Jurkat, Clone E6-1 (cell line): ENCODE measurements around the gene RGCC.

Experiments
- DNase-seq: peaks from one replicate; pipeline ENCODE4 v3.0.0-alpha.2; 2011; ENCODE audit warnings: low read depth, low spot score
- H3K4me3 ChIP-seq: 2 replicates; pipeline ENCODE4 v1.5.1; 2011; ENCODE audit warnings: mild to moderate bottlenecking, low read length, control low read depth, moderate library complexity

RGCC gene

DNA sequence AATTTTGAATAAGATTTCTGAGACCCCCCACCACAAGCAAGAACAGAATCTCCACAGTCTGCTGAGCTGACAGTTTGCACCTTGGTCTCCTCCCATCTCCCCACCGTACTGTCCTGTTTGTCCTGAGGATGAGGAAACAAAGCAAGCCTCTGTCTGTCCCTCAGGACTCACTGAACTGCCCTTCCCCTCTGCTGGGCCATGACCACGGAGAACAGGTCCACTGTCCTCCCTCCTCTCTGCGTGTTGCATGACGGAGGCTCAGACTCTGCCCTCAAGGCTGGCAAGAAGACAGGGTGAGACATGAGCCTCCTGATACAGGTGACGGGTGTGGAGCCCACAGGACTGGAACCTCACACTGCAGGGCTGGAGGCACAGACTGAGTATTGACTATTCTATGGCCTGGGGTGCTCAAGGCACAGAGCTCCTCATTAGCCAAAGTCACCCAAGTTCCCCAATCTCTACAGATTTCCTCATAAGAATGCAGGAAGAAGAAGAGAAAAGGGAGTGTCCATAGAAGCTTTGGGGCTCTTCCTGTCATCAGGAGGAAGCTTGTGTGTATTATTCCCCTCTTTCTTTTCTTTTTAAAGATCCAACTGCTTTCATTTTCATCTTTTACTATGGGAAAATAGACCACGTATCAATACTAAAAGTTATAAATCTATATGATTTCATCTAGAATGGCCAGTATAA lies 22.4 kb upstream of the RGCC start:
- H3K4me3 ChIP-seq = no peak overlapping the region
- DNase-seq = no peak

- no peak for DNase-seq
- no peak overlapping the region for H3K4me3 ChIP-seq
Measured at GRCh38 chr13:41443969-41444368, 13.4 kb upstream of the RGCC start.

- no peak overlapping the region for H3K4me3 ChIP-seq
- DNase-seq = no peak
Measured at GRCh38 chr13:41452462-41452861, 4.9 kb upstream of the RGCC start.

DNA sequence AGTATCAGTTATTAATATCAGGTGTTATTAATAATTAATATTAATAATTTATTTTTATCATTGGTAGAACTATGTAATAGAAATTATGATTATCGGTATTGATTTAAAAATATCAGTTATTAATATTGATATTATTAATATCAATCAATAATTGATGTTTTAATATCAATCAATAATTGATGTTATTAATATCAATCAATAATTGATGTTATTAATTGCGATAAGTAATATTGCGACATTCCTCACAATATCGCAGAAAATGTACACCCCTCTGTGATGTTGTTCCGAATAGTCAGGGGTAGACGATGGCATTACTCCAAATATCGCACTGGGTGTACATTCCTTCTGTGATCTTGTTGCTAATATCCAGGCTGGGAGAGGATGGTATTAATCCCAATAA lies 3.7 kb upstream of the RGCC start:
- DNase-seq = no peak
- no peak overlapping the region for H3K4me3 ChIP-seq

- DNase-seq = no peak
- no peak overlapping the region for H3K4me3 ChIP-seq
Measured at GRCh38 chr13:41454170-41454569, 3.2 kb upstream of the RGCC start.

DNA sequence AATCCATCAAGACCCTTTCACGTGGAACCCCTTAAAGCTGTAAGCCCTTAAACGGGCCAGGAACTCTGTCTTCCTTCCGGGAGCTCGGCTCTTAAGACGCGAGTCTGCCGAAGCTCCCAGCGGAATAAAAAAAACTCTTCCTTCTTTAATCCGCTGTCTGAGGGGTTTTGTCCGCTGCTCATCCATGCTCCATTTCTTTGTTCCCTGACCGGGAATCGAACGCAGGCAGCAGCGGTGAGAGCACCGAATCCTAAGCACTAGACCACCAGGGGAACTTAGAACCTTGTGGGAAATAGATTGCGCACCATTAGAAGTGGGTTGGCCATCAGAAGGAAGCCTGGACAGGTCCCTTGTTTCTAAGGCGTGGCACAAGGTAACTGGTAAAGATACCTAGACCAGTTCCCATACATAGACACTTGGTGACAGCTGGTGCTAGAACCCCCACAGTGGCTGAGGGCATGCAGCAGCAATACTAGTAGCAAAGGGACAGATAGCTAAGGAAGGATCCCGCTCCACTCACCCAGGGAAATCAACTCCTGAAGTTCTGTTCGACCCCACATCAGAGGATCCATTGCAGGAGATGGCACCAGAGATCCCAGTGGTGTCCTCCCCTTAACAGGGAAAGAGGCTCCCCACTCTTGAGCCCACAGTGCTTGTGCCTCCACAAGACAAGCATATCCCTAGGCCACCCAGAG lies 1.5 kb upstream of the RGCC start:
- no peak for DNase-seq
- H3K4me3 ChIP-seq = no peak overlapping the region

GRCh38 chr13:41457589-41458186 lies 338 bp downstream of the RGCC start:
- DNase-seq = no peak
- H3K4me3 ChIP-seq = peak overlapping the region; percentile 62

DNA sequence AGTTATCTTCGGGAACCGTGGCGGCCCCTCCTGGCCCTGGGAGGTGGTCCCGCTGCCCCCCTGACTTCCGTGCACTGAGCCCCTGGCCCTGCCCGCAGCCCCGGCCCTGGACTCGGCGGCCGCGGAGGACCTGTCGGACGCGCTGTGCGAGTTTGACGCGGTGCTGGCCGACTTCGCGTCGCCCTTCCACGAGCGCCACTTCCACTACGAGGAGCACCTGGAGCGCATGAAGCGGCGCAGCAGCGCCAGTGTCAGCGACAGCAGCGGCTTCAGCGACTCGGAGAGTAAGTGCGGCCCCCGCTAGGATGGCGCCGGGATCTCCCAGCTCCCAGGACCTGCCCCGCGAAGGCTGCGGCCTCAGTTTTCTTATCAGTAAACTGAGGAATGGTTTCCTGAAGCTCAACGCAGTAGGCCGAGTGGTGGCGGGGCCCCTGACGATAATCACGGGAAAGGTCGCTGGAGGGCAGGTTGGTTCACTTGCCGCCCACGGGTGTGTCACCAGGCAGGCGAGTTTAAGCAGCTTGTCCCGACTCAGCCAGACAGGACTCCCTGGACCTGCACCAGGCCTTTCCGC lies 924 bp downstream of the RGCC start:
- DNase-seq = no peak
- peak overlapping the region; percentile 62 for H3K4me3 ChIP-seq

DNA sequence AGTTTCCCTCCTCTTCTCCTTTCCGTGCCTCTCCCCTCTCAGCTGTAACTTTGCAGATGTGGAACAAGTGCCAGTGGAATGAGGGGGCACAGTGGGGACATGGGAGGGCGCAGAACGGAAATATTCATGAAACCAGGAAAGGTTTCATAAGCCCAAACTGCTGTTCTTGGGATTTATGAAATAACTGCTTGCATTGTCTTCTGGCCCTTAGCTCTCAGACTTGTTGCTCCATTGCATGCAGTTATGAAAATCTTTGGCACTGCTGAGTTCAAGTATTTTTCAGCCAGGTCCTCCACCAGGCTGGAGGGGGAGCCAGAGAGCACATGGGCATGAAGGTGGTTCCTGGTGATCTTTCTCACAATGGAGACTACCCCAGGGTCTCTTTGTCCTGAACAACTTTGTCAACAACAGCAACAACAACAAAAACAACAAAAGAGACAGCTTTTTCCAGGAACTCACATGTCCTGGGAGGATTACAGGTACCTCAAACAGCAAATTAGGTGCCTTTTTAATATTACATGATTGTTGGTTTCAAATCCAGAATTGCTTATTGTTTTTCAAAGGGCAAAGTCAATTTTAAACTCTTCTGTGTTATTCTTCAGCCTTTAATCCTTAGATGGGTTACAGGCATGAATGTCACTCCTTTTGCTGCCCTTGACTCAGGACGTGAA lies 1.5 kb downstream of the RGCC start:
- peak; percentile 63 for DNase-seq
- H3K4me3 ChIP-seq = peak overlapping the region; percentile 62

DNA sequence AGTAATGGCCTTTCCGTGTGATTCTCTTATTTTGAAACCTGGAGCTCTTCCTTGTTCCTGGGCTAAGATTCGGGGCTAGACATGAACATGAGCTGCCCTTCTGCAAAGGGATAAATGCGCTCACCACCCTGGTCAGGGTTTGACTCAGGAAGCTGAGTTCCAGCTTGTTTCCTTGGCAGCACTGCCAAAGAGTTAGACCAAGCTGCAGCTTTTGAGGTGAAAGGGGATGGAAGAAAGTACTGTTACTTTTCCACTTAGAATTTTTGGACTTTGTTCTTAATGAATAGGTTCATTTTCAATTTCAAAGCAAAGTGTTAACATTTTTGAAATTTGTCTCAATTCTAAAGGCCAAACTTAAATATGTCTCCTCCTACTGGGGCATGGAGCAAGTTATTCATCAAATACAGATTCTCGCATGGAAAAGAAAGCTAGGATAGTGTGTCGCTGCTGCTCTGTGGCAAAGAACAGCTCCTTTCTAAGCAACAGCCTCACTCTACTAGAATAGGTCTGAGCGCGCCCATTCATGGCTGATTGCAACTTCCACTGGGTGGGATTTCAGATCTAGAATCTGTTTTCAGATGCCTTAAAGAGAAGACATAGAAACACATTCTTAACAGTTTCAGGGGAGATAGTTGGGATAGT lies 2.2 kb downstream of the RGCC start:
- no peak overlapping the region for H3K4me3 ChIP-seq
- DNase-seq = no peak

- H3K4me3 ChIP-seq = no peak overlapping the region
- no peak for DNase-seq
Measured at GRCh38 chr13:41460074-41460465, 2.7 kb downstream of the RGCC start.

DNA sequence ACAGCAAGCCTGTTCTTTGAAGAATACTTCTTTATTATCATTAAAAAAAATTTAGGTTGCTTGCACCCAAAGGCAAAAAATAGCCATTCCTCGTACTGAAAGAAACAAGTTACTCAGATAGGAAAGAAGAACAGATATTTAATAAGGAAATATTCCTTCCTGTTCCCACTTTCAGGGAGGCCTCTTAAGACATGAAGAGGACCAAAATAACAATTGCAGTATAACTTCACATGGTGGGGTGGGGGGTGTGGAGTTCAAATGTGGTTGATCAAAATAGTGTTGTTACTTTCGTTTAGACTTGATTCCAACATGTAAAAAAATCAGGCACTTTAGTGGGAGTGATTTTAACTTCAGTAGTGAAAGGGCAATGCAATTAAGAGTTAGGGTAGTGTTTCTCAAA lies 3.6 kb downstream of the RGCC start:
- no peak for DNase-seq
- H3K4me3 ChIP-seq = no peak overlapping the region

GRCh38 chr13:41461527-41462139 lies 4.3 kb downstream of the RGCC start:
- H3K4me3 ChIP-seq = no peak overlapping the region

DNA sequence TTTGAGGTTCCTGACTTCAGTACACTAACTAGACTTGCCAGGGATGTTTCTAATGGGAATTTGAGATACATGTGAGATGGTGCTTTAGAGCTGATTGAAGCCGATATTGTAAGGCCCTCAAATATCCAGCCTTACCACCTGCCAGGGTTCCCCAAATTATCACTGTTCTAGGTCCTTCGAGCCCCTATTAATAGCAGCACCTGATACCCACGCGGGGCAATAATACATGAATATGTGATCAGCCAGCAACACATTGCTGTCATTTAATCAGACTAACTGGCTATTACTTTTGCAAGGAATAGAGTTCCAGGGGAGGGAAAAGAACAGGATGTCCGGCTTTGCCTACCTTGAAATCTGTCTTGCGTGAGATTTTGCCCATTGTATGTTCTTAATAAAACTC lies 5.1 kb downstream of the RGCC start:
- no peak for DNase-seq

More at GRCh38 chr13:41461527-41462139, 4.3 kb downstream of the RGCC start:
- no peak for DNase-seq

GRCh38 chr13:41463838-41464602 lies 6.7 kb downstream of the RGCC start:
- H3K4me3 ChIP-seq = peak overlapping the region; percentile 24
- no peak for DNase-seq

More for the DNA sequence above, 5.1 kb downstream of the RGCC start:
- H3K4me3 ChIP-seq = no peak overlapping the region

GRCh38 chr13:41465241-41465847 lies 8.0 kb downstream of the RGCC start:
- peak; percentile 99 for DNase-seq
- H3K4me3 ChIP-seq = peak overlapping the region; percentile 34

DNA sequence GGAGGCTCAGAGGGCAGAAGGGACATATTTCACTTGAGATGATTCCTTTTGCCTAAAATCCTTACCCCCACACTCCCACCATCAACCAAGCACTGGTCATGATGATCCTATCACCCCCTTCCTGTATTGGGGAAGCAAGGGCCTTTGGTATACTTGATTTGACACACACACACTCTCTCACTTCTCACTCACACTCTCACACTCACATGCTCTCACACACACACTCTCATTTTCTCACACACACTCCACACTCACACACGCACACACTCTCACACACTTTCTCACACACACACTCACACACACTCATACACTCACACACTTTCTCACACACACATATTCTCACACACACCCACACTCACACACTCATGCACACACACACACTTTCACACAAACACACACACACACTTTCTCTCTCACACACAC lies 8.6 kb downstream of the RGCC start:
- H3K4me3 ChIP-seq = no peak overlapping the region
- DNase-seq = no peak
